Neutrophil (primary cell): ENCODE results near the gene FGFBP1.

ENCODE experiments used
- H3K27ac ChIP-seq: fragments of 200-600 bp; sonication (generic); 2 replicates; pipeline ENCODE4 v1.5.1; 2016; ENCODE audit warnings: mild to moderate bottlenecking, moderate library complexity
- H3K27me3 ChIP-seq: fragments of 200-600 bp; sonication (generic); 2 replicates; pipeline ENCODE4 v1.6.0; 2016; ENCODE audit warnings: mild to moderate bottlenecking
- H3K36me3 ChIP-seq: fragments of 200-600 bp; sonication (generic); 2 replicates; pipeline ENCODE4 v1.5.1; 2017
- H3K4me1 ChIP-seq, 2 experiments: fragments of 200-600 bp in 1 of 2; sonication (generic) in 1 of 2; 1 replicate in 1 of 2; 2 replicates in 1 of 2; pipeline versions ENCODE4 v1.5.1 to v1.6.1; 2013 to 2016; ENCODE audit warnings: low read depth in 1 of 2, low read length in 1 of 2, mild to moderate bottlenecking in 1 of 2, moderate library complexity in 1 of 2; ENCODE audit not compliant: control insufficient read depth in 1 of 2, insufficient read depth in 1 of 2
- H3K4me3 ChIP-seq, 2 experiments: fragments of 200-600 bp in 1 of 2; sonication (generic) in 1 of 2; 1 replicate in 1 of 2; 2 replicates in 1 of 2; pipeline ENCODE4 v1.5.1; 2013 to 2016; ENCODE audit warnings: low read depth in 1 of 2, low read length in 1 of 2, mild to moderate bottlenecking in 1 of 2, moderate library complexity in 1 of 2
- H3K9me3 ChIP-seq: fragments of 200-600 bp; sonication (generic); 2 replicates; pipeline ENCODE4 v1.5.1; 2016
- CTCF ChIP-seq: fragments of 200-600 bp; sonication (generic); IDR thresholded peaks from 2 replicates; pipeline ENCODE4 v1.5.1; 2016; ENCODE audit warnings: antibody characterized with exemption

The FGFBP1 gene

GRCh38 chr4:15955670-15956069, 17.1 kb upstream of the FGFBP1 start:
- Histone ChIP-seq H3K9me3 (no peaks in the 10 kb centered on the region), H3K27me3 (no peaks in the 10 kb centered on the region), H3K4me1 (peaks cover 12 to 21% of the 10 kb centered on the region in 2 experiments)

GRCh38 chr4:15953625-15954024, 15.1 kb upstream of the FGFBP1 start:
- Histone ChIP-seq H3K9me3 (no peaks in the 10 kb centered on the region), H3K27ac (no peak overlapping the region), H3K4me3 (no peak overlapping the region), H3K36me3 (no peaks in the 10 kb centered on the region), H3K4me1 (peaks cover 13 to 23% of the 10 kb centered on the region in 2 experiments), H3K27me3 (no peaks in the 10 kb centered on the region)
- no peak for TF ChIP-seq CTCF

More at GRCh38 chr4:15955670-15956069, 17.1 kb upstream of the FGFBP1 start:
- no peak overlapping the region for H3K27ac ChIP-seq
- no peak overlapping the region for H3K4me3 ChIP-seq
- TF ChIP-seq CTCF, result no peak
- no peaks in the 10 kb centered on the region for H3K36me3 ChIP-seq

- no peak for TF ChIP-seq CTCF
- Histone ChIP-seq H3K36me3 (no peaks in the 10 kb centered on the region), H3K4me3 (no peak overlapping the region), H3K27ac (no peak overlapping the region), H3K9me3 (no peaks in the 10 kb centered on the region), H3K4me1 (peaks cover 13 to 23% of the 10 kb centered on the region in 2 experiments), H3K27me3 (no peaks in the 10 kb centered on the region)
These were observed 13.2 kb upstream of the FGFBP1 start for GRCh38 chr4:15951781-15952180.

DNA sequence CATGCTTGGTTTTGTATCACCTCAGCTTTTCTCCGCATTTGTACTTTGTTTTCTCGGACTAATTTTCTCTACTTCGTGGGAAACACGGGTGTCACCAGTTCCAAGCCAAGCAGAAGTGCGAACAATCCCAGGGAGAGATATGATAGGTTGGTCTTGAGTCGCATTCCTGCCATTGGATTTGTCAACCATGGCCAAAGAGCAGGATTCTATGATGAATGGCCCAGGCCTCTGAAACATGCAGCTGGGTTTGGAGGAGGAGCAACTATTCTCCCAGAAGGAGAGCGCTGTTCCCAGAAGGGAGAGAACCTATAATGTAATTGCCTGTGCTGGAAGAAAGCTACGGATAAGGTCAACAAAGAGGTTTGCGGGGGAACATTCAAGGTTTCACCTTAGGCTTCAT, 10.3 kb upstream of the FGFBP1 start:
- Histone ChIP-seq H3K4me3 (no peak overlapping the region), H3K4me1 (peaks cover 26 to 39% of the 10 kb centered on the region in 2 experiments), H3K36me3 (no peaks in the 10 kb centered on the region), H3K27me3 (no peaks in the 10 kb centered on the region), H3K27ac (no peak overlapping the region), H3K9me3 (no peaks in the 10 kb centered on the region)
- TF ChIP-seq CTCF, result no peak

DNA sequence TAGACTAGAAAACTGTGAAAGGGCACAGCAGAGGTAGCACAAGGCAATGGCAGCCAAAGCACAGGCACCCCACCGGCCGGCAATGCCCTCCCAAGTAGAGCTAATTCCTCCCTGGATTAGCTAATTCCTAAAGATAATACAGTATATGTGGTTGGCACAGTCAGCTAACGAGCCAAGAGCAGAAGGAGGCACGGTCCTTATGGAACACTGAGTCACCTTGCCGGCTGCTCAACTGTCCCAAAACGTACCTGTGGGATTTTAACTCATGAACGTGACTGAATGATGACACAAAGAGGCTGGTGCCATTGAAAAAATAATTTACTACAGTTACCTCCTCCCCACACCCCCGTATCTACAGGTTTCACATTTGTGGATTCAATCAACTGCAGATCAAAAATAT, 9.1 kb upstream of the FGFBP1 start:
- no peaks in the 10 kb centered on the region for H3K36me3 ChIP-seq
- no peak overlapping the region for H3K4me3 ChIP-seq
- peaks cover 26 to 39% of the 10 kb centered on the region in 2 experiments for H3K4me1 ChIP-seq
- no peak for TF ChIP-seq CTCF
- no peaks in the 10 kb centered on the region for H3K9me3 ChIP-seq
- no peaks in the 10 kb centered on the region for H3K27me3 ChIP-seq
- no peak overlapping the region for H3K27ac ChIP-seq

- Histone ChIP-seq H3K27ac (peak overlapping the region; percentile 73), H3K4me1 (peaks cover 19 to 24% of the 10 kb centered on the region in 2 experiments), H3K36me3 (no peaks in the 10 kb centered on the region), H3K9me3 (no peaks in the 10 kb centered on the region), H3K27me3 (no peaks in the 10 kb centered on the region), H3K4me3 (no peak overlapping the region)
- TF ChIP-seq CTCF, result no peak
These were observed 7.0 kb upstream of the FGFBP1 start for GRCh38 chr4:15945516-15945915.
